T1000 (cell line): ENCODE results near the gene HLA-DOB.
"Not testable (repeated sequence)": the region's sequence is repeated elsewhere in the genome, so short reads cannot be mapped to it uniquely, and the experiment has no call there.

ENCODE experiments used
- DNase-seq: peaks from one replicate; lab custom pipeline; 2025; ENCODE audit warnings: mixed read lengths; lab: John Stamatoyannopoulos, UW

Gene HLA-DOB

DNA sequence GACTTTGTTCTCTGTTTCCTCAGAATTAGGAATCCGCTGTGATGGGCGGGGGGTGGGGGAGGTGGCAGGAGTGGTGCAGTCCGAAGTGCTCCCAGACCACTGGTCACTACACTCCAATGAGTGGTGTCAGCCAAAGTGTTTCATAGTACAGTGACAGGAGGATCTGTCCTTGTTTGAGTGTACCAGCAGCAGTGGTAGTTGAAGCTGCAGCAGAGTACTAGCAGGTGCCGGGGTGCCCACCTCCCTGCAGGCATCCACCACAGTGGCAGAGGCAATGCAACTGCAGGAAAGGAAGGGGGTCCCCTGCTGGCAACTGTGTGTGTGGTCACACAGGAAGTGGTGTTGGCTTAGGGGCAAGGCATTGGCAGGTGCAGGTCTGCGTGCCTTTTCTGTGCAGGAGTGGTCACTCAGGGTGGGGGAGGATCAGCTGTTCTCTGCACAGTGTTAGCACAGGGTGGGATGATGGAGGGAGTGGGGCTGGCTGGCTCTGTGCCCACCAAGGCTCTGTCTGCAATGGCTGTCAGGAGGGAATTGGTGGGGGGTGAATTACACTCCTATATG lies 9.7 kb downstream of the HLA-DOB start:
- DNase-seq, result no peak

DNA sequence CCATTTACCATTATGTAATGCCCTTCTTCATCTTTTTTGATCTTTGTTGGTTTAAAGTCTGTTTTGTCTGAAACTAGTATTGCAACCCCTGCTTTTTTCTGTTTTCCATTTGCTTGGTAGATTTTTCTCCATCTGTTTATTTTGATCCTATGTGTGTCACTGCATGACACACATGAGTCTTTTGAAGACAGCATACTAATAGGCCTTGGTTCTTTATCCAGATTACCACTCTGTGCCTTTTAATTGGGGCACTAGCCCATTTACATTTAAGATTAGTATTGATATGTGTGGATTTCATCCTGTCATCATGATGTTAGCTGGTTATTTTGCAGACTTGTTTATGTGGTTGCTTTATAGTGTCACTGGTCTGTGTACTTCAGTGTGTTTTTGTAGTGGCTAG lies 11.4 kb downstream of the HLA-DOB start:
- DNase-seq, result not testable (repeated sequence)

DNA sequence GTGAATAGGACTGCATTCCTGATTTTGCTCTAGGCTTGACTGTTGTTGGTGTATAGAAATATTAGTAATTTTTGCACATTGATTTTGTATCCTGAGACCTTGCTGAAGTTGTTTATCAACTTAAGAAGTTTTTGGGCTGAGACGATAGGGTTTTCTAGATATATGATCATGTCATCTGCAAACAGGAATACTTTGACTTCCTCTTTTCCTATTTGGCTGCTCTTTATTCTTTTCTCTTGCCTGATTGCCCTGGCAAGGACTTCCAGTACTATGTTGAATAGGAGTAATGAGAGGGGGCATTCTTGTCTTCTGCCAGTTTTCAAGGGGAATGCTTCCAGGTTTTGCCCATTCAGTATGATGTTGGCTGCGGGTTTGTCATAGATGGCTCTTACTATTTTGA lies 13.4 kb downstream of the HLA-DOB start:
- no peak for DNase-seq

DNA sequence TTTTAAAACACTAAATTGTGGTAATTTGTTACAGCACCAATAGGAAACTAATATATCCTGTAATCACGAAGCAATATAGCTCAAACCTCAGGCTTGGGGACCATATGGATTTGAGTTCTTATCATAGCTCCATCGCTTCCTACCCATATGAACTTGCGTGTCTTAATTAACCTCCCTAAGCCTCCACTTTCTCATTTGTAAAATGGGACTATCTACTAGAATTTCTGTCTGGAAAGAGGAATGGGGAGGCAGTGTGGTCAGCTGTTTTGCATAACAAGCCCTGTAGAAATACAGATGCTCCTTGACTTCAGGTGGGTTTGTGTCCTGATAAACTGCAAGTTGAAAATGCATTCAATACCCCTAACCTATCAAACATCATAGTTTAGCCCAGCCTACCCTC lies 17.1 kb downstream of the HLA-DOB start:
- no peak for DNase-seq

DNA sequence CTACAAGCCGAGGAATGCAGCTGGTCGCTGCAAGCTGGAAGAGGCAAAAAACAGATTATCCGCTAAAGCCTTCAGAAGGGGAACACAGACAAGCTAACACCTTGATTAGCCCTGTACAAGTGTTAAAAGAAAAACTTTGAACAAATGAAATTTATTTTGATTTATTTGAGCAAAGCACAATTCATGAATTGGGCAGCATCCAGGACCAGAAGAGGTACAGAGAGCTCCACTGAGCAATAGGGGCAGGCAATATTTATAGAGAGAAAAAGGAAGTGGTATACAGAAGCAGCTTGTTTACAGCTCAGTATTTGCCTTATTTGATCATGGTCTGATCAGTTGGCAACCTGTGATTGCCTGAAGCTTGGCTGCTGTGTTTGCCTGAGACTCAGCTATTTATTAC lies 17.6 kb downstream of the HLA-DOB start:
- no peak for DNase-seq

DNA sequence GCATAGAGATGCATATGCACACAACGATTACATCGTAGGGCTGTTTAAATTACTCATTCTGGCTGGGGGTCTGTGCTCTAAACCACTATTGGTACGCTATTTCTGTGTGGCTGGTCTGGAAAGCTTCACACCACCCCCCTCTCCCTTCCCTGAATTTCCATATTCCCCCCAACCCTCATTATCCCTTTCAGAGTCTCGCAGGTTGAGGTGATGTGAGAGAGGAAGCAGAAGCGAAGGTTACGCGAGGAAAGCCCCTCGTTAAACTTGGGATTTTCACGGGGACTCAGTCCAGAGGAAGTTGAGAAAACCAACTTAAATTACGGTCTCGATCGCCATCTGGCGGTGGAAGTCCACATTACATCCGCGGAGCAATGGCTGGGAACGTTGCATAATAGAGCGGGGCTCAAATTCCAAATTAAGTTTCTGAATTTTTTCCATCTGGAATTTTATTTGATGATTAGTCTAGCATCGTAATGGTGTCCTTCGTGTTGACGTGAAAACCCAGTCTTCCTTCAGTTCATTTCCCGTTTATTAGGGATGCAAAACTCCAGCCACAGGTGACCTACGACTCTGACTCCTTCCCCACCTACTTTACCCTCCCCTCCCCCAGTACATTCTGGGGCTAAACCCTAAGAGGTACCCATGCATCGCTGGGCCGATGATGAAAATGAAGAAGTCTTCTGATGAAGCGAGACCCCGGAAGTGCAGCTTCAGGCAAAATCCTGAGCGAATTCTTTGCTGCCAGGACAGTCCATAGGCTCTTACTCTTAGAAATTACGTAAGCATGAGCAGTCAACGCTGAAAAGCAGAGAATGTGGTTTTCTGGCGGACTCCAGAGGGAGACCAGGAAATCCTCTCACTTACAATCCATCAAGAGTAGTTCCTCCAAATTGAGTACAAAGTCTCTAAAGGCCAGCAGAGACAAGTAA lies 19.7 kb downstream of the HLA-DOB start:
- DNase-seq, result peak; percentile 69

DNA sequence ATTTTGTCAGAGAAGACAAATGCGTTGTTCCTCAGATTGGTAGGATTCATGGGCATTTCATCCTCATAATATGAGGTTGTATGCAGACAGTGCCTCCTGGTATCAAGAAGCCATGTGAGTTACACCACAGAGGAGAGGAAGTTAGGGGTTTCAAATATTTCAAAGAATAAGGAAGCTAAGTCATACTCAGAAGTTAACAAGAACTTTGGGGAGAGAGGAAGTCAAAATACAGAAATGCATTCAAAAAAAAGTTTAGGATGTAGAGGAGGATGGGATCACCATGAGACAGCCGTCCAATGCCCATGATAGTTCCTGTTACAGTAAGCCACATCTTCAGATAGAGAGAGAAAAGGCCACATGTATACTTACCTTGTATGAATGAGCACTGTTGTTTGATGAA lies 22.3 kb downstream of the HLA-DOB start:
- DNase-seq, result no peak

DNA sequence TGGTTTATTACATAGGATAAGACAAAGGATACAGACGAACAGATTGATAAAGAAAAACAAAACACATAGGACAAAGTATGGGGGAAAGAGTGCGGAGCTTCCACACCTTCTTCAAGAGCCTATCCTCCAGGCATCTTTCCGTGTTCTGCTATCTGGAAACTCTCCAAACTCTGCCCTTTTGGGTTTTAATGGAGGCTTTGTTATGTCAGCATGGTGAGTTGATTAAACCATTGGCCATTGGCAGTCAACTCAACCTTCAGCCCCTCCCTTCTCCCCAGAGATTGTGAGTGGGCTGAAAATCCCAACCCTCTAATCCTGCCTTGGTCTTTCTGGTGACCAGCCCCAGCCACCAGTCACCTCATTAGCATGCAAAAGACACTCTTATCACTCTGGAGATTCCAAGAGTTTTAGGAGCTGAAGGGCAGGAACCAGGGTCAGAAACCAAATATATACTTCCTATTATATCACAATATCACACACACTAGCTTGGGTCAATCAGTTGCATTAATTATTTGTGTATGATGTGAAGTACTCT lies 23.8 kb downstream of the HLA-DOB start:
- no peak for DNase-seq

DNA sequence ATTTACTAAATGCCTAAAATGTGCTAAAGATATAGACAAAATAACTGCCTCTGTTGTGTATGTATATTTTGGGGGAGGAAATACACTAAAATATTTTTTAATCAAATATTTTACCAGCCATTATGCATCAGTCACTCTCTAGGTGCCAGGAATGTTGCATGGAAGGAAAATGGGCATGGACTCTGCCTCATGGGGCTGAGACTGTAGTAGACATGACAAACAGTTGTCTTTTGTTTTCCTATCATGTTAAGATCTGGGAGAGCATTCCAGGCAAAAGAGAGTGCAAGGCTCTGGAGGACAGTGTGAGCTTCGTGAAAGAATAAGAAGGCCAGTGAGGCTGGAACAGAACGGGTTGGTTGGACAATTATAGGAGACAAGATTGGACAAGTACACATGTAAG lies 26.5 kb downstream of the HLA-DOB start:
- no peak for DNase-seq

DNA sequence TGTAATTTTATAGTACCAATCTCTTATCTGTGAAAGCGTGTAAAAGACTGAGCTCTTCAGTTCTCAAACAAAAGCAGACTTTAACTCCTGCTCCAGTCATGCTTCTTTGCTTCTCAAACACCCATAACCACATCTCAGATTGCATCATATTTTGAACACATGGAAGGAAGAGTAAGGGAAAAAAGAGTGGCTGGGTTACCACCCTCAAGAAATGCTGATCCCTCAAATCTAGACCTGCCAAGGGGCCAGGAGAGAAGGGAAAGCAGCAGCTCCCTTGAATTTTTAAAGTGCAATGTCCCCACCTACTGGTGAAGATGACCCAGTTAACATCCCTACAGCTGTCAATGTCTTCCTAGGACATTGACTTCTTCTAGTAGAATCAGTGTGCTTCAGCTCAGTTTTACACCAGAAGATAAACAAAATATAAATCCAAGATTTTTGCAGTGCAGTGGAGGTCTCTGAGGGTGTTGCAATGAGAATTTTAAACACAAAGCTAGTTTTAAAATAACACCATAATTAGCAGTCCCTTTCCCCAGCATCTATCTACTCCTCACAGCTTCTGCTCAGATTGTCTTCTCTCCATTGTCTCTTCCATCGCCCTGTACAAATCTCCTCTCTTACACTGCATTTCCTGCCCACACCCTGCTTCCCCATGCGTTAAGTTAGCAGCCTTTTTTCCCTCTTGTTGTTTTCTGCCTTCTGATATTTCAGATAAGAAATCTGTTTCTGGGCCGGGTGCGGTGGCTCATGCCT lies 30.8 kb downstream of the HLA-DOB start:
- no peak for DNase-seq

DNA sequence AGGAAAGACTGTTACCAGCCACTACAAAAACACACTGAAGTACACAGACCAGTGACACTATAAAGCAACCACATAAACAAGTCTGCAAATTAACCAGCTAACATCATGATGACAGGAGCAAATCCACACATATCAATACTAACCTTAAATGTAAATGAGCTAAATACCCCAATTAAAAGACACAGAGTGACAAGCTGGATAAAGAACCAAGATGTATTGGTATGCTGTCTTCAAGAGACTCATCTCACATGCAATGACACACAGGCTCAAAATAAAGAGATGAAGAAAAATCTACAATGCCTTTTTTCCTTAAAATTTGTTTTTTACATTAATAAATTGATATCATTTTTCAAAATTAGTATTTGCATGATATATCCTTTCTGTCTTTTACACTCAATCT lies 33.9 kb downstream of the HLA-DOB start:
- not testable (repeated sequence) for DNase-seq

DNA sequence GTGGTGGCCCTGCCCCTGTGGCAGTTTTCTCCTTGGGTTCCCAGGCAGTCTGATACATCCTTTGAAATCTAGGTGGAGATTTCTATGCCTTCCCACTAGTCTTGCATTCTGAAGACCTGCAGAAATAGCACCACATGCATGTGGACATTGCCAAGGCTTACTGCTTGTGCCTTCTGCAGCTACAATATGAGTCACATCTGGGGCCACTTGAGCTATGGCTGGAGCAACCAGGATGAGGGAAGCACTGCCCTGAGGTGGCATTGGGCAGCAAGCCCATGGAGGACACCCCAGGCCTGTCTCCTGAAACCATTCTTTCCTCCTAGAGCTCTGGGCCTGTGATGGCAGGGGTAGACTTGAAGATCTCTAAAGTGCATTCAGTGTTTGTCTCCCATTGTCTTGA lies 37.8 kb downstream of the HLA-DOB start:
- DNase-seq, result no peak

DNA sequence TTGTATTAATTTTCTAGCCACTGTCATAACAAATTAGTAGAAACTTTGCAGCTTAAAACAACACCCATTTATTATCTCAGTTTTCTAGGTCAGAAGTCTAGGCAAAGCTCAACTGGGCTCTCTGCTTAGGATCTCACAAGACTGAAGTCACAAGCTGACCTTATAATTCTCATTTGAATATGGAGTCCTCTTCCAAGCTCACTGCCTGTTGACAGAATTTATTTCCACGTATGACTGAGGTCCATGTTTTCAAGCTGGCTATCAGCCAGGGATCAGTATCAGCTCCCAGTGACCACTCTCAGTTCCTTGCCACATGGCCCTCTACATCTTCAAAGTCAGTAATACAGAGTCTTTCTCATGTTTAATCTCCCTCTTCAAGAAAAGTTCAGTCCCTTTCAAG lies 41.7 kb downstream of the HLA-DOB start:
- no peak for DNase-seq

DNA sequence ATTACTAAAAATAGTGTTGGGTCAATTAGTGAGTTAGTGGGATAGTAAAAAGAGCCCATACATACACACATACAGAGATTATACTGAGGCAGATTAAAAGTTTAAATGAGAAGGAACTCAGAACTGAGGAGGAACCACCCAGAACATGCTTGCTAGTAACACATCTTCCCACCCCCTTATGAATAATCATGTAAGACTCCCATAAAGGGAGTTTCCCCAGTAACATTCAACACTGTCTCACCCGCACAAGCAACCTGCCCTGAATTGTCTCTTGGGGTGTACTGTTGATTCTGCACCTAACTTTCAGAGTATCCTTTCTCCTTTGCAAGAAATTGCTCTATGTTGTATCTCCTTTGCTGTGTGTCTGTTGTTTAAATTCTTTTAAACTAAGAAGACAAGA lies 42.4 kb downstream of the HLA-DOB start:
- no peak for DNase-seq

DNA sequence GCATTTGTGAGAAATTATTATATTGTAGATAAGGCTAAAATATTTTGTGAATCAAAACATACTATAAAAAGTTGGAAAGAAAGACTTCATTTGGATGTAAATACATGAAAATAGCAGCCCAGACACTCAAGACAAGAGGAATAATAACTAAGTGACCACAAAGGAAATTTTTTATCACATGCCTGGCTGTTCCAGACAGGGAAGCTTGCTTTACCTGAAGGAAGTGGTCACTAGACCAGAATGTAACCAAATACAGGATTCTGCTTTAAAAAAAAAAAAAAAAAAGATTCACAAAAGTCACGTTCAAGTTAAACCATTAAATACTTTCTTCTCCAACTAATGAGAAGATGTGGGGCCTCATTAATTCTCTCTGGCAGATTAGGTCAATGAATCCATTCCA lies 44.1 kb downstream of the HLA-DOB start:
- no peak for DNase-seq

DNA sequence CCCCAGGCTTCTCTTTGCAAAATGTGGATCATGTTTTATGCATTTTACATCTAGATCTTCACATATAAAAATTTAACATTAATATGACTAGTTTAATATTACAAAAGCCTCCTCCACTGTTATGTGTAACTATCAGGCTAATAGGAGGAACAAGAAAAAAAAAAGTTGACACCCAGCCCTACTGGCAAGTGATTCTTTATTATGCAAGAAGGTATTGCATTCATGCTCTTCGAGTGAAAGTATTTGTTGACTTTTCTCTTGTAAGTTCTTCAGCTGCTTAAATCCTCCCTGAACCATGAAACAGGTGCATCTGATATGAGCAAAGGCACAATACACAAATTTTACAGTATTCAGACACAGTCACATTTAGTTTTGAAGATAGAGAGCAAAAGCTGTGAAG lies 52.8 kb downstream of the HLA-DOB start:
- no peak for DNase-seq

DNA sequence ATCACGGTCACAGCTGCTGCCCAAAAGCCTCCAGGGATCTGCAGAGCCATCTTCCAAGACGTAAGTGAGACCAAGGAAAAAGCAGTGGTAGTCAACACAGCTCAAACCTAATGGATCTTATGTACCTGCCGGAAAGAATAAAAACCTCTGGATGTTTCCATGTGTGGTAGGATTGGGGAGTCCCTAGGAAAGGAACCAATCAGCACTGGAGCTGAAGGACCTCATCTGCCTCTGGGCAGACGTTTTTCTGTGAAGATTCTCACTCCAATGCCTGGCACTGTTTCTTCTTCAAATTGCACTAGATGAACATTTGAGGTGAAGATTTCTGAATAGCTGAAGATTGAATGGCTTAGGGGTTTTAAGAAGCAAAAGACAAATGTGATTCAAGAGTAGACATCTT lies 53.4 kb downstream of the HLA-DOB start, which contains the start of gene HLA-DQB2:
TSS of gene HLA-DQB2 (minus strand) at position 112 of the 400 bp plus-strand sequence. CDS start at position 50, 62 bp downstream.
- DNase-seq, result no peak
